ENCODE results near the gene TMC6.
A peak's percentile ranks its signal among the peaks of the same experiment; 100 is the strongest.
"Not testable (repeated sequence)": the region's sequence is repeated elsewhere in the genome, so short reads cannot be mapped to it uniquely, and the experiment has no call there.

The TMC6 gene, protein sequence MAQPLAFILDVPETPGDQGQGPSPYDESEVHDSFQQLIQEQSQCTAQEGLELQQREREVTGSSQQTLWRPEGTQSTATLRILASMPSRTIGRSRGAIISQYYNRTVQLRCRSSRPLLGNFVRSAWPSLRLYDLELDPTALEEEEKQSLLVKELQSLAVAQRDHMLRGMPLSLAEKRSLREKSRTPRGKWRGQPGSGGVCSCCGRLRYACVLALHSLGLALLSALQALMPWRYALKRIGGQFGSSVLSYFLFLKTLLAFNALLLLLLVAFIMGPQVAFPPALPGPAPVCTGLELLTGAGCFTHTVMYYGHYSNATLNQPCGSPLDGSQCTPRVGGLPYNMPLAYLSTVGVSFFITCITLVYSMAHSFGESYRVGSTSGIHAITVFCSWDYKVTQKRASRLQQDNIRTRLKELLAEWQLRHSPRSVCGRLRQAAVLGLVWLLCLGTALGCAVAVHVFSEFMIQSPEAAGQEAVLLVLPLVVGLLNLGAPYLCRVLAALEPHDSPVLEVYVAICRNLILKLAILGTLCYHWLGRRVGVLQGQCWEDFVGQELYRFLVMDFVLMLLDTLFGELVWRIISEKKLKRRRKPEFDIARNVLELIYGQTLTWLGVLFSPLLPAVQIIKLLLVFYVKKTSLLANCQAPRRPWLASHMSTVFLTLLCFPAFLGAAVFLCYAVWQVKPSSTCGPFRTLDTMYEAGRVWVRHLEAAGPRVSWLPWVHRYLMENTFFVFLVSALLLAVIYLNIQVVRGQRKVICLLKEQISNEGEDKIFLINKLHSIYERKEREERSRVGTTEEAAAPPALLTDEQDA

DNA sequence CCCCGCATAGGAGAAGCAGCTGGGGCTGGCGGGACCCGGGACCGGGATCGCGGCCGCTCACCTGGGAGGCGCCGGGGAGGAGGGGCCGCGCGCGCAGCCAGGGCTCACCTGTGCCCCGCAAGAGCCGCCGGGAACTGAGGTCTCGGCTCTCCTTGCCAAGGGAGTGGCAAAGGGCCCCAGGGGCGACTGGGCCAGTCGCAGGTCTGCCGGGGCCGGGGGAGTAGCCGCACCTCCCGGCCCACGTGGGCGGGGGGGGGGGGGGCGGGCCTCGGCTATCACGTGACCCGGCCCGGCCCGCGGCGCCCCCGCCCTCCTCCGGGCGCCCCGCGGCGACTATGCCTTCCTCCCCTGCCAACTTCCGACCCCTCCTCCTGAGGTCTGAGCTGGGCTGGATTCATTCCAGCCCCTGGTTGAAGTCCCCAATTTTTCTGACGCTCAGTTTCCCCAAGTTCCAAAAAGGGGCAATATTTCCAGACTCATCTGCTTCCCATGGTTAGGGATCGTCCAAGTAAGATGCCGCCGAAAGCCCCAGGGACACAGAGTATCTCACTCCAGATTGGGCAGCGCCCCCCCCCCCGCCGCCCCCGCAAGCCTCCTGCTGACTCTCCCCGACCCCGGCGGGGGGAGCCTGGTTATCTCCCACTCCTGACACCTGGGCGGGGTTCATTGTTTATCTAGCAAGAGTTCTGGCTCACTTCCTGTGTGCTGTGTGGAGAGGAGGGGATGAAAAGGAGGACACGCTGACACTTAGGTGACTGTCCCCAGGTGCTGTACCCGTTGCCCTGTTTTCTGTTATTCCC lies at the start of gene TMC6:
Gene TMC6, minus strand, starts transcription at position 205 of the 800 bp plus-strand sequence. CDS start 1,923 bp downstream, outside the sequence.
- Mint-ChIP-seq H3K27ac (peak within 1 kb of the TSS; percentile 100), H3K36me3 (ENCODE audit: low read depth) (peaks cover 52% of the 10 kb centered on the region), H3K4me3 (peak within 1 kb of the TSS; percentile 99), H3K9me3 (no peaks in the 10 kb centered on the region), H3K4me1 (ENCODE audit: low read depth) (peaks cover 38% of the 10 kb centered on the region), H3K27me3 (ENCODE audit: low read depth) (no peaks in the 10 kb centered on the region)
- peak; percentile 71 for DNase-seq (ENCODE audit: low spot score)

DNA sequence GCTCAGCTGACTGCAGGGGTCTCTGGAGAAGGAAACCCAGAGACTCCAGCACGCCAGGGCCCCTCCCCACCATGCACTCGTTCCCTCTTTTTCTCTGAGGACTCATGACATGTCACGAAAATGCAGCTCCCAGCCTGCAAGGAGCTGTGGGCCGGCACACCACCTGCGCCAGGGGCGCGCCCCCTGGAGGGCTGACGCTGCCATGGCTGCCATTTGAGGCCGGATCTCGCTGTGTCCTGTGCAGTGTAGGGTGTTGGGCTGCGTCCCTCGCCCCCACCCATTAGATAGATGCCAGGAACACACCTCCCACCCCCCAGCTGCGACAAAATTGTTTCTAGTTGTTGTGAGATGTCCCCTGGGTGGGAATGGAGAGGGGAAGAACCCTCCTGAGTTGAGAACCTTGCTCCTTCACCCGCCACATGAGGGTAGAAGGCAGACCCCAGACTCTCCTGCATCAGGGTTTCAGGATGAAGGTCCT lies 48.0 kb upstream of the TMC6 start:
- peaks cover 45% of the 10 kb centered on the region for H3K36me3 Mint-ChIP-seq (ENCODE audit: low read depth)
- H3K27ac Mint-ChIP-seq: no peak overlapping the region
- no peaks in the 10 kb centered on the region for H3K9me3 Mint-ChIP-seq
- no peak overlapping the region for H3K4me3 Mint-ChIP-seq
- H3K27me3 Mint-ChIP-seq (ENCODE audit: low read depth): no peaks in the 10 kb centered on the region
- peak; percentile 70 for DNase-seq (ENCODE audit: low spot score)
- peaks cover 49% of the 10 kb centered on the region for H3K4me1 Mint-ChIP-seq (ENCODE audit: low read depth)

DNA sequence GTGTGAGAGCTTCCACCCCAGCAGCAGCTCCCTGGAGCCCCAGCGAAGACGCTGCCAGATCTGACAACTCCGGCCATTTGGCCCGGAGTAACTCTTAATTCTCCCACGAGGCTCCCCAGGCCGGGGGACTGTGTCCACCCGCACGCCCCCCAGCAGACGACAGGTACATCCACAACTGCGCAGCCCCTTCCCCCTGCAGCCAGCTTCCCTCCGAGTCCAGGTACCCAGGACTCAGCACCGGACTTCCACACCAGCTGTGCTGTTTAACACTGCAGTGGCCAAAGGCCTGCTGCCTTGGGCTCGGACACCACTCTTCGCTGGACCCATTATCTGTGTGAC lies 47.1 kb upstream of the TMC6 start:
- Mint-ChIP-seq H3K27me3 (ENCODE audit: low read depth) (no peaks in the 10 kb centered on the region), H3K4me1 (ENCODE audit: low read depth) (peaks cover 48% of the 10 kb centered on the region), H3K4me3 (no peak overlapping the region), H3K9me3 (no peaks in the 10 kb centered on the region), H3K27ac (no peak overlapping the region), H3K36me3 (ENCODE audit: low read depth) (peaks cover 46% of the 10 kb centered on the region)
- no peak for DNase-seq (ENCODE audit: low spot score)

DNA sequence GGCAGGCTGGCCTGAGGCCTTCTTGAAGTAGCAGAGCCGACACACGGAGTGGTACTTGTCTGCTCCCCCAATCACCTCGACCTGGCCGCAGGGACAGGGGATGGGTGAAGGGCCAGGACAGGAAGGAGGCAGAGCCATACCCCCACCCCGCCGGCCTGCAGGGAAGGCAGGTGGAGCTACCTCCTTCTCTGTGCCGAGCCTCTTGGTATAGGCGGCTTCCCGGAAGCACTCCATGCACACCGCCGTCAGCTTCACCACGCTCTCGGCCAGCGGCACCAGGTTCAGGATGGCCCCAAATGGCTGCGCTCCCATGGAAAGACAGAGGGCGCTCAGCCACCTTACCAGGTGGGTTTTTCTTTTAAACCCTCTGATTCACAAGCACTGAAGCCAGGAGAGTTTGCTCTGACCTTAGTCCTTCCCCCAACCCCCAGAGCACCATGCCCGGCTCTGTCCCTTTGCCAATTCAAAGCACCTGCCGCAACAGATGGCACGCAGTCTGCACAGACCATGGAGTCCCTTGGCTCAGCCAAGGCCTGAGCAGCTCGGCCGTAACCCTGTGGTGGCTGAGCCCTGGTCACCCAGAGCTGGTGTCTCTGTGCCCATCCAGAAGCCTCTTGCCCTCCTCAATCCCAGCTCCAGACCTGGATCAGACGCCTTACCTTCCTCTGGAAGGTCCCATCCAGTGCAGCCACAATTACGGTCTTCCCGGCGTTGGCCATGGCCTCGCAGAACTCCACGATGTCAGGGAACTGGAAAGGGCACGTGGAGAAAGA lies 46.5 kb upstream of the TMC6 start:
- peaks cover 44% of the 10 kb centered on the region for H3K4me1 Mint-ChIP-seq (ENCODE audit: low read depth)
- peaks cover 40% of the 10 kb centered on the region for H3K36me3 Mint-ChIP-seq (ENCODE audit: low read depth)
- no peak overlapping the region for H3K4me3 Mint-ChIP-seq
- DNase-seq (ENCODE audit: low spot score): no peak
- H3K27me3 Mint-ChIP-seq (ENCODE audit: low read depth): no peaks in the 10 kb centered on the region
- H3K27ac Mint-ChIP-seq: no peak overlapping the region
- H3K9me3 Mint-ChIP-seq: no peaks in the 10 kb centered on the region

DNA sequence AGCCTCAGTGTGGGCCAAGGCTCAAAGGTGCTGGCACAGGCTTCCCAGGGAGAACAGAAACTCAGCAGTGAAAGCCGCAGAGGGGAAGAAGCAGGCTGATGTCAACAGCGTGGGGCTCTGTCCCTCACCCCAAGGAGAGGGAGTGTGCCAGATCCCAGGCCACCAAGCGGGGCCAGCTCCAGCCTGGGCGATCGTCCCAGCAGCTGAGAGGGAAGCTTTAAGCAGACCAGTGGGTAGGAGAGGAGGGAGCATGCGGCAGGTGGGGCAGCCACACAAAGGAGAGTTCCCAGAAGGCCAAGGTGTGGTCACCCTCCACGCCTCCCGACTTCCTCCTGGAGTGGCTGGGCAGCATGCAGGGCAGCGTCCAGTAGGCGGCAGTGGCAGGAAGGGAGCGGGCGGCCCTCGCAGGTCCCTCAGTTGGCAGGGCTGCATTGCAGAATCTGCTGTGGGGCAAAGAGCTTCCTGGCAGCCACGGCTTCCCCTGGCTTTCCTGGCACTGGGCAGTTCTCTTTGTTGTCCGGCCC lies 45.9 kb upstream of the TMC6 start:
- peak overlapping the region; percentile 89 for H3K27ac Mint-ChIP-seq

DNA sequence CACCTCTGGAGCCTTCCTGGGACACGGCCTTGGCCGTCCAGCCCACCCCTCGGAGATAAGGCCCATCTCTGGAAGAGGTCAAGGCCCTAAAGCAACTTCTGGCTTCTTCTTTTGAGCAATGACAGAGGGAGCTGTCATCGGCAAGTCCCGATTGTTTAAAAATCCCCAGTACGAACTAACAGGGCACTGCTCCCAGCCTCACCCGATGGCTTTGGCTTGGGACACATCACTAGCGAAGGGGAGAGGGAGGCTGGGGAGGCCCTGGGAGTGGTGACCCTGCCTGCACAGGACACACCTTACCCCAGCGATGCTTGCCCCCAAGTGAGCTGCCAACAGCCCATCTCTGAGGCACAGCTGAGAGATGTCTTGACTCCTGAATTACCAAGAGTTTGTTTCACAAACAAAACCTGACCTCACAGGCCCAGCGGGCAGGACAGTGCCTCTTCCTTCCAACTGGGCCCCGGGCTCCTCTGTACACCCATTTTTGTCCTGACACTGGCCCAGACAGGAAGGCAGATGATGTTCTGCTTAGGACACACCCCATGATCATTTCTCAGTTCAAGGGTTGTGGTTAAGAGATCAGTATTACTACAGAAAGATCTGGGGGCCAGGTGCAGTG lies 44.7 kb upstream of the TMC6 start:
- no peaks in the 10 kb centered on the region for H3K27me3 Mint-ChIP-seq (ENCODE audit: low read depth)
- peaks cover 33% of the 10 kb centered on the region for H3K36me3 Mint-ChIP-seq (ENCODE audit: low read depth)
- H3K4me1 Mint-ChIP-seq (ENCODE audit: low read depth): peaks cover 44% of the 10 kb centered on the region
- no peak for DNase-seq (ENCODE audit: low spot score)
- H3K4me3 Mint-ChIP-seq: peak overlapping the region; percentile 80
- H3K9me3 Mint-ChIP-seq: no peaks in the 10 kb centered on the region
- H3K27ac Mint-ChIP-seq: peak overlapping the region; percentile 89

More for the DNA sequence above, 45.9 kb upstream of the TMC6 start:
- H3K36me3 Mint-ChIP-seq (ENCODE audit: low read depth): peaks cover 36% of the 10 kb centered on the region
- no peaks in the 10 kb centered on the region for H3K27me3 Mint-ChIP-seq (ENCODE audit: low read depth)
- H3K4me1 Mint-ChIP-seq (ENCODE audit: low read depth): peaks cover 44% of the 10 kb centered on the region
- no peaks in the 10 kb centered on the region for H3K9me3 Mint-ChIP-seq
- no peak overlapping the region for H3K4me3 Mint-ChIP-seq
- no peak for DNase-seq (ENCODE audit: low spot score)

DNA sequence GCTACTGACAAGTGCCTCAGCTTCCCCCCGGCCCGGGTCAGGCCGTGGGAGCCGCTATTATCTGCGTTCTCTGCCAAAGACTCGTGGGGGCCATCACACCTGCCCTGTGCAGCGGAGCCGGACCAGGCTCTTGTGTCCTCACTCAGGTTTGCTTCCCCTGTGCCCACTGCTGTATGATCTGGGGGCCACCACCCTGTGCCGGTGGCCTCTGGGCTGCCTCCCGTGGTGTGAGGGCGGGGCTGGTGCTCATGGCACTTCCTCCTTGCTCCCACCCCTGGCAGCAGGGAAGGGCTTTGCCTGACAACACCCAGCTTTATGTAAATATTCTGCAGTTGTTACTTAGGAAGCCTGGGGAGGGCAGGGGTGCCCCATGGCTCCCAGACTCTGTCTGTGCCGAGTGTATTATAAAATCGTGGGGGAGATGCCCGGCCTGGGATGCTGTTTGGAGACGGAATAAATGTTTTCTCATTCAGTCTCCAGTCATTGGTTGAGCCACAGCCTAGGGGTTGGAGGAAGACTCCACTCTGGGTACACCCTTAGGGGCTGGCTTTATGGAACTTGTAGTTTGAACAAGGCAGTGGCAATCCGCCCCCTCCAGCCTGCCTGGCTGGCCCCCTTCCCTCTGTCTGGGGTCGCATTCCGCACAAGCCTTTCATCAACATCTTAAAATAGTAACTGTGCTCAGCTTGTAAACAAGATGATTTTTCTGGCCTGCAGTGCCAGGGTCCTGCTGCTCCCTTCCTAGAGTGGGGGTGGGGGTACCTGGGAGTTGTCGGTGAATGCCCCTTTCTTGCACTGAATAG lies 43.9 kb upstream of the TMC6 start:
- H3K27ac Mint-ChIP-seq: peak overlapping the region; percentile 89
- DNase-seq (ENCODE audit: low spot score): no peak
- peaks cover 44% of the 10 kb centered on the region for H3K4me1 Mint-ChIP-seq (ENCODE audit: low read depth)
- H3K4me3 Mint-ChIP-seq: peak overlapping the region; percentile 80
- no peaks in the 10 kb centered on the region for H3K27me3 Mint-ChIP-seq (ENCODE audit: low read depth)
- no peaks in the 10 kb centered on the region for H3K9me3 Mint-ChIP-seq
- peaks cover 33% of the 10 kb centered on the region for H3K36me3 Mint-ChIP-seq (ENCODE audit: low read depth)

DNA sequence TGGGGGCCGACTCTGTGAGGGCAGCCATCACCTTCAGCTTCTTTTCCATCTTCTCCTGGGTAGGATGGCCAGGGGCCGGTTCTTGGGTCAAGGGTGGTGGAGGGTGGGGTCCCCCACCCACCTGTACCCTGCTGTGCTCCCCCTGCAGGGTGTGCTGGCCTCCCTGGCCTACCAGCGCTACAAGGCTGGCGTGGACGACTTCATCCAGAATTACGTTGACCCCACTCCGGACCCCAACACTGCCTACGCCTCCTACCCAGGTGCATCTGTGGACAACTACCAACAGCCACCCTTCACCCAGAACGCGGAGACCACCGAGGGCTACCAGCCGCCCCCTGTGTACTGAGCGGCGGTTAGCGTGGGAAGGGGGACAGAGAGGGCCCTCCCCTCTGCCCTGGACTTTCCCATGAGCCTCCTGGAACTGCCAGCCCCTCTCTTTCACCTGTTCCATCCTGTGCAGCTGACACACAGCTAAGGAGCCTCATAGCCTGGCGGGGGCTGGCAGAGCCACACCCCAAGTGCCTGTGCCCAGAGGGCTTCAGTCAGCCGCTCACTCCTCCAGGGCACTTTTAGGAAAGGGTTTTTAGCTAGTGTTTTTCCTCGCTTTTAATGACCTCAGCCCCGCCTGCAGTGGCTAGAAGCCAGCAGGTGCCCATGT lies 43.2 kb upstream of the TMC6 start:
- not testable (repeated sequence) for H3K9me3 Mint-ChIP-seq; DNase-seq (ENCODE audit: low spot score); H3K27me3 Mint-ChIP-seq (ENCODE audit: low read depth); H3K4me3 Mint-ChIP-seq
- H3K27ac Mint-ChIP-seq: peak overlapping the region; percentile 20
- H3K4me1 Mint-ChIP-seq (ENCODE audit: low read depth): peaks cover 39% of the 10 kb centered on the region
- H3K36me3 Mint-ChIP-seq (ENCODE audit: low read depth): peaks cover 33% of the 10 kb centered on the region

DNA sequence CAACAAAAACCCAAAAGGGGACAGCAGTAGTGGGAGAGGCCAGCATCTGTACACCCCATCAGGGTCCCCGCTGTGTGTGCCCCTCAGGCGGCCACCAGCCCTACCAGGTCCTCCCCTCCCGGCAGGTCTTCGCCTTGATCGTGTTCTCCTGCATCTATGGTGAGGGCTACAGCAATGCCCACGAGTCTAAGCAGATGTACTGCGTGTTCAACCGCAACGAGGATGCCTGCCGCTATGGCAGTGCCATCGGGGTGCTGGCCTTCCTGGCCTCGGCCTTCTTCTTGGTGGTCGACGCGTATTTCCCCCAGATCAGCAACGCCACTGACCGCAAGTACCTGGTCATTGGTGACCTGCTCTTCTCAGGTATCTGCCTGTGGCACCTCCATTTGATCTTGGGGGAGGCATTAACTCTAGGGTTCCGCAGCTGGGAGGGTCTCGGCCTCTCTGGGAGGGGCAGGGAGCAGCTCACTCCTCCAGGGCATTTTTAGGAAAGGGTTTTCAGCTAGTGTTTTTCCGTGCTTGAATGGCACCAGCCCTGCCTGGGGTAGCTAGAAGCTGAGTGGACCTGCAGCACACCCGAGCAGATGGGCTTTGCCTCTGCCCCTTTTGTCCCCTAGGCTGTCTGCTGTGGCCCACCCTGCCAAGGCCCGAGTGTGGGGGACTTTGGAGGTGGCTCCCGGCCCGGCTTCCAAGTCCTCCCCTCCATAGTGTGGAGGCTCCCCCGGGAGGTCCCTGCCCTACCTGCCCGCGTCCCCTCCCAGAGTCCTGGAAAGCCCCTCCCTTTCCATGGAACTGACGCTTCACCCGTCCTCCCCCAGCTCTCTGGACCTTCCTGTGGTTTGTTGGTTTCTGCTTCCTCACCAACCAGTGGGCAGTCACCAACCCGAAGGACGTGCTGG lies 42.4 kb upstream of the TMC6 start:
- no peaks in the 10 kb centered on the region for H3K27me3 Mint-ChIP-seq (ENCODE audit: low read depth)
- peak overlapping the region; percentile 20 for H3K27ac Mint-ChIP-seq
- H3K9me3 Mint-ChIP-seq: no peaks in the 10 kb centered on the region
- no peak for DNase-seq (ENCODE audit: low spot score)
- peaks cover 31% of the 10 kb centered on the region for H3K4me1 Mint-ChIP-seq (ENCODE audit: low read depth)
- H3K4me3 Mint-ChIP-seq: peak overlapping the region; percentile 30
- H3K36me3 Mint-ChIP-seq (ENCODE audit: low read depth): peaks cover 30% of the 10 kb centered on the region

DNA sequence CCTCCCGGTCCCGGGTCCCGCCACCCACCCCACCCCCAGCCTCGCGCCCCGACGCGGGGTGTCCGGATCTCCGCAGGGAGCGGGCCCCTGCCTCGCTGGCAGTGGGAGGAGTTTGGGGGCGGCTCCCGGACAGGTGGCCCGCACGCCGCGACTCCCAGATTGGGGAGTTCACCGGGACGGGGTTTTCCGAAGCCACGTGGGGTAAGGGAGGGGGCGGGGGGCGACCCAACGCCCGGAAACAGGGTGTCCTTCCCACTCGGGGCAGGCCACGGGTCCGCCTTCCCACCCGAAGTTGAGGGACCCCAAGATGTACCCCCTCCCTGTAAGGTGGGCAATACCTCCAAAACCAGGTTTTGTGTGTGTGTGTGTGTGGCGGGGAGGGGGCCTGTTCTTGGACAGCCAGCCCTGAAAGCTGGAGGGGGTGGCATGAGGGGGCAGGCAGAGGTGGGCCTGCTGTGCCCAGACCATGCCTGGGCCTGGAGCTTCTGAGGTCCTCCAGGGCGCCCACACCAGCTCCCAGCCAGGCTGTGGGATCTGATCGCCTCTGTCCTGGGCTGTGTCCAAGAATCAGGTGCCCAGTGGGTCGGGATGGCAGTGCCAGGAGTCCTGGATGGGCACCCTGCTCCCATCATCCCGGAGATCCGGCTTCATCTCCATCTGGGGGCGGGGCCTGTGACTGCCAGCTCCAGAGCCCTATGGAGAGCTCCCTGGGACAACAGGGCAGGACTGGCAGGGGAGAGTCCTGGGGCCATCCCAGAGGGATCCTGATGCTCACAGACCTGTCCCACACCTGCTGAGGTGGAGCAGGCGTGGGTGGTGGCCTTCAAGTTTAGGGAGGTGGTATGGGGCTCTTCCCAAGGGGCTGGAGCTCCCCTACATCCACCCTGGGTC lies 40.6 kb upstream of the TMC6 start:
- peaks cover 22% of the 10 kb centered on the region for H3K4me1 Mint-ChIP-seq (ENCODE audit: low read depth)
- H3K9me3 Mint-ChIP-seq: no peaks in the 10 kb centered on the region
- H3K27me3 Mint-ChIP-seq (ENCODE audit: low read depth): no peaks in the 10 kb centered on the region
- peak overlapping the region; percentile 66 for H3K4me3 Mint-ChIP-seq
- DNase-seq (ENCODE audit: low spot score): peak; percentile 40
- H3K36me3 Mint-ChIP-seq (ENCODE audit: low read depth): peaks cover 21% of the 10 kb centered on the region
- H3K27ac Mint-ChIP-seq: peak overlapping the region; percentile 7
